ENCODE measurements around the gene ZXDB. TPM values are rescaled to one million over a fixed set of nuclear protein-coding genes. Genes with fewer than 3 reads are reported as not detected.

Gene ZXDB
- polyA plus RNA-seq, 1 donor: 5.2 TPM

Other genes starting within 250 kb of the ZXDB start
- not detected for gene NLRP2B, start 88.2 kb downstream of the ZXDB start, polyA plus RNA-seq (ENCODE audit: insufficient read length)

All from forelimb muscle (tissue), 1 donor.